Activated naive CD8-positive, alpha-beta T cell treated with anti-CD3 and anti-CD28 coated beads for 36 hours (primary cell): Measurements from ENCODE around the gene ZCCHC2. TPM values are rescaled to one million over a fixed set of nuclear protein-coding genes. Genes with fewer than 3 reads are reported as not detected.

Experiments
- DNase-seq: peaks from one replicate; pipeline ENCODE4 v3.0.0; 2021
- H3K27ac Mint-ChIP-seq: one replicate; pipeline ENCODE4 v1.8.0; 2022; ENCODE audit warnings: mild to moderate bottlenecking, moderate library complexity, mixed read lengths
- H3K27me3 Mint-ChIP-seq: one replicate; pipeline ENCODE4 v1.8.0; 2022; ENCODE audit warnings: mild to moderate bottlenecking, mixed read lengths
- H3K36me3 Mint-ChIP-seq: one replicate; pipeline ENCODE4 v1.8.0; 2021; ENCODE audit warnings: mild to moderate bottlenecking, mixed read lengths
- H3K4me1 Mint-ChIP-seq: one replicate; pipeline ENCODE4 v1.8.0; 2021; ENCODE audit warnings: mixed read lengths
- H3K4me3 Mint-ChIP-seq: one replicate; pipeline ENCODE4 v1.8.0; 2022; ENCODE audit warnings: mild to moderate bottlenecking, moderate library complexity, mixed read lengths
- H3K9me3 Mint-ChIP-seq: one replicate; pipeline ENCODE4 v1.8.0; 2022; ENCODE audit warnings: mixed read lengths
- total RNA-seq, 2 experiments: library from RNA; stranded (reverse); gene quantifications; one replicate each; pipeline ENCODE4 v1.2.3, GENCODE V29; 2021

ZCCHC2 gene
- total RNA-seq, 2 experiments from 2014 or later: 25.1 to 28.9 TPM

- peaks cover 8% of the 10 kb centered on the region for H3K36me3 Mint-ChIP-seq
- peaks cover 3% of the 10 kb centered on the region for H3K9me3 Mint-ChIP-seq
- H3K4me3 Mint-ChIP-seq: no peak overlapping the region
- peaks cover 11% of the 10 kb centered on the region for H3K4me1 Mint-ChIP-seq
- H3K27ac Mint-ChIP-seq: no peak overlapping the region
- no peak for DNase-seq
- peaks cover 18% of the 10 kb centered on the region for H3K27me3 Mint-ChIP-seq
Observed at GRCh38 chr18:62590799-62591590, 68.2 kb downstream of the ZCCHC2 start.

- Mint-ChIP-seq H3K36me3 (peaks cover 2% of the 10 kb centered on the region), H3K4me3 (no peak overlapping the region), H3K27me3 (peaks cover 69% of the 10 kb centered on the region), H3K4me1 (peaks cover 5% of the 10 kb centered on the region), H3K27ac (no peak overlapping the region), H3K9me3 (peaks cover 3% of the 10 kb centered on the region)
- no peak for DNase-seq
Observed at GRCh38 chr18:62596145-62597005, 73.5 kb downstream of the ZCCHC2 start.

- Mint-ChIP-seq H3K36me3 (peaks cover 2% of the 10 kb centered on the region), H3K27ac (no peak overlapping the region), H3K4me3 (no peak overlapping the region), H3K27me3 (peaks cover 56% of the 10 kb centered on the region), H3K9me3 (no peaks in the 10 kb centered on the region), H3K4me1 (peaks cover 5% of the 10 kb centered on the region)
- DNase-seq: no peak
Observed at GRCh38 chr18:62601871-62602270, 79.0 kb downstream of the ZCCHC2 start.

GRCh38 chr18:62602706-62603105 is 79.9 kb downstream of the ZCCHC2 start:
- peaks cover 48% of the 10 kb centered on the region for H3K27me3 Mint-ChIP-seq
- H3K9me3 Mint-ChIP-seq: no peaks in the 10 kb centered on the region
- H3K4me1 Mint-ChIP-seq: no peaks in the 10 kb centered on the region
- H3K4me3 Mint-ChIP-seq: no peak overlapping the region
- no peak for DNase-seq
- no peak overlapping the region for H3K27ac Mint-ChIP-seq
- H3K36me3 Mint-ChIP-seq: no peaks in the 10 kb centered on the region

GRCh38 chr18:62603211-62603610 is 80.4 kb downstream of the ZCCHC2 start:
- Mint-ChIP-seq H3K4me3 (no peak overlapping the region), H3K9me3 (no peaks in the 10 kb centered on the region), H3K27ac (no peak overlapping the region), H3K4me1 (no peaks in the 10 kb centered on the region), H3K27me3 (peaks cover 43% of the 10 kb centered on the region), H3K36me3 (no peaks in the 10 kb centered on the region)
- no peak for DNase-seq

GRCh38 chr18:62603979-62604378 is 81.2 kb downstream of the ZCCHC2 start:
- Mint-ChIP-seq H3K4me3 (no peak overlapping the region), H3K9me3 (no peaks in the 10 kb centered on the region), H3K27ac (no peak overlapping the region), H3K4me1 (no peaks in the 10 kb centered on the region), H3K27me3 (peaks cover 35% of the 10 kb centered on the region), H3K36me3 (no peaks in the 10 kb centered on the region)
- DNase-seq: no peak

- H3K27ac Mint-ChIP-seq: no peak overlapping the region
- H3K9me3 Mint-ChIP-seq: no peaks in the 10 kb centered on the region
- DNase-seq: no peak
- no peaks in the 10 kb centered on the region for H3K36me3 Mint-ChIP-seq
- H3K4me3 Mint-ChIP-seq: no peak overlapping the region
- peaks cover 20% of the 10 kb centered on the region for H3K27me3 Mint-ChIP-seq
- no peaks in the 10 kb centered on the region for H3K4me1 Mint-ChIP-seq
Observed at GRCh38 chr18:62605685-62606084, 82.9 kb downstream of the ZCCHC2 start.

- Mint-ChIP-seq H3K9me3 (no peaks in the 10 kb centered on the region), H3K4me1 (no peaks in the 10 kb centered on the region), H3K27me3 (peaks cover 20% of the 10 kb centered on the region), H3K4me3 (no peak overlapping the region), H3K36me3 (no peaks in the 10 kb centered on the region), H3K27ac (no peak overlapping the region)
- no peak for DNase-seq
Observed at GRCh38 chr18:62606106-62606505, 83.3 kb downstream of the ZCCHC2 start.

- no peaks in the 10 kb centered on the region for H3K9me3 Mint-ChIP-seq
- H3K4me1 Mint-ChIP-seq: no peaks in the 10 kb centered on the region
- no peaks in the 10 kb centered on the region for H3K36me3 Mint-ChIP-seq
- no peak for DNase-seq
- peaks cover 14% of the 10 kb centered on the region for H3K27me3 Mint-ChIP-seq
- no peak overlapping the region for H3K4me3 Mint-ChIP-seq
- no peak overlapping the region for H3K27ac Mint-ChIP-seq
Observed at GRCh38 chr18:62607302-62607701, 84.5 kb downstream of the ZCCHC2 start.

- DNase-seq: no peak
- H3K36me3 Mint-ChIP-seq: no peaks in the 10 kb centered on the region
- peaks cover 16% of the 10 kb centered on the region for H3K27me3 Mint-ChIP-seq
- no peaks in the 10 kb centered on the region for H3K4me1 Mint-ChIP-seq
- H3K4me3 Mint-ChIP-seq: no peak overlapping the region
- no peaks in the 10 kb centered on the region for H3K9me3 Mint-ChIP-seq
- H3K27ac Mint-ChIP-seq: no peak overlapping the region
Observed at GRCh38 chr18:62607708-62608428, 85.0 kb downstream of the ZCCHC2 start.

- no peak for DNase-seq
- Mint-ChIP-seq H3K27ac (no peak overlapping the region), H3K4me3 (no peak overlapping the region), H3K9me3 (no peaks in the 10 kb centered on the region), H3K27me3 (peaks cover 14% of the 10 kb centered on the region), H3K4me1 (no peaks in the 10 kb centered on the region), H3K36me3 (no peaks in the 10 kb centered on the region)
Observed at GRCh38 chr18:62609764-62610163, 86.9 kb downstream of the ZCCHC2 start.

- Mint-ChIP-seq H3K27me3 (peaks cover 14% of the 10 kb centered on the region), H3K4me3 (no peak overlapping the region), H3K27ac (no peak overlapping the region), H3K4me1 (no peaks in the 10 kb centered on the region), H3K36me3 (no peaks in the 10 kb centered on the region), H3K9me3 (no peaks in the 10 kb centered on the region)
- DNase-seq: no peak
Observed at GRCh38 chr18:62610351-62610700, 87.5 kb downstream of the ZCCHC2 start.

GRCh38 chr18:62610701-62611411 is 88.0 kb downstream of the ZCCHC2 start:
- Mint-ChIP-seq H3K4me3 (no peak overlapping the region), H3K4me1 (no peaks in the 10 kb centered on the region), H3K9me3 (no peaks in the 10 kb centered on the region), H3K27ac (no peak overlapping the region), H3K36me3 (no peaks in the 10 kb centered on the region), H3K27me3 (peaks cover 17% of the 10 kb centered on the region)
- DNase-seq: no peak

GRCh38 chr18:62611453-62612288 is 88.8 kb downstream of the ZCCHC2 start:
- H3K27ac Mint-ChIP-seq: no peak overlapping the region
- H3K4me3 Mint-ChIP-seq: no peak overlapping the region
- no peak for DNase-seq
- H3K36me3 Mint-ChIP-seq: no peaks in the 10 kb centered on the region
- H3K27me3 Mint-ChIP-seq: peaks cover 23% of the 10 kb centered on the region
- no peaks in the 10 kb centered on the region for H3K4me1 Mint-ChIP-seq
- H3K9me3 Mint-ChIP-seq: no peaks in the 10 kb centered on the region
